ENCODE measurements around the gene TEX52.

DNA sequence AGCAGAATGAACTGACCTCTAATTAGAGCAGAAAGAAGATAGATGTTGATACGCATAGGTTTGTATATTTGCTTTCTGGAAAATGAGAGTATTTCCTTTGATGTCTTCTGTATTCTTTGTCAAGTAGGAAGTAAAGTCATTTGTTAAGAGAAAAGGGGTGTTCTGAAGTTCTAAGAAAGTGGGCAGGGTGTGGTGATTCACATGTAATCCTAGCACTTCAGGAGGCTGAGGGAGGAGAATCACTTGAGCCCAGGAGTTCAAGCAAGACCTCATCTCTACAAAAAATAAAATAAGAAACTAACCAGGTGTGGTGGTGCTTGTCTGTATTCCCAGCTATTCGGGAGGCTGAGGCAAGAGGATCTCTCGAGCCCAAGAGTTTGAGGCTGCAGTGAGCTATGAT lies 23.0 kb upstream of the TEX52 start:
- TF ChIP-seq CTCF (IDR thresholded peaks at IDR 0.05) (no peak), EP300 (IDR thresholded peaks at IDR 0.05) (no peak), POLR2A (IDR thresholded peaks at IDR 0.05) (no peak)

All from gastroesophageal sphincter (tissue), 3 donors.